Measurements from ENCODE around the gene LIMK2.
"Not testable (repeated sequence)": the region's sequence is repeated elsewhere in the genome, so short reads cannot be mapped to it uniquely, and the experiment has no call there.

LIMK2 gene

DNA sequence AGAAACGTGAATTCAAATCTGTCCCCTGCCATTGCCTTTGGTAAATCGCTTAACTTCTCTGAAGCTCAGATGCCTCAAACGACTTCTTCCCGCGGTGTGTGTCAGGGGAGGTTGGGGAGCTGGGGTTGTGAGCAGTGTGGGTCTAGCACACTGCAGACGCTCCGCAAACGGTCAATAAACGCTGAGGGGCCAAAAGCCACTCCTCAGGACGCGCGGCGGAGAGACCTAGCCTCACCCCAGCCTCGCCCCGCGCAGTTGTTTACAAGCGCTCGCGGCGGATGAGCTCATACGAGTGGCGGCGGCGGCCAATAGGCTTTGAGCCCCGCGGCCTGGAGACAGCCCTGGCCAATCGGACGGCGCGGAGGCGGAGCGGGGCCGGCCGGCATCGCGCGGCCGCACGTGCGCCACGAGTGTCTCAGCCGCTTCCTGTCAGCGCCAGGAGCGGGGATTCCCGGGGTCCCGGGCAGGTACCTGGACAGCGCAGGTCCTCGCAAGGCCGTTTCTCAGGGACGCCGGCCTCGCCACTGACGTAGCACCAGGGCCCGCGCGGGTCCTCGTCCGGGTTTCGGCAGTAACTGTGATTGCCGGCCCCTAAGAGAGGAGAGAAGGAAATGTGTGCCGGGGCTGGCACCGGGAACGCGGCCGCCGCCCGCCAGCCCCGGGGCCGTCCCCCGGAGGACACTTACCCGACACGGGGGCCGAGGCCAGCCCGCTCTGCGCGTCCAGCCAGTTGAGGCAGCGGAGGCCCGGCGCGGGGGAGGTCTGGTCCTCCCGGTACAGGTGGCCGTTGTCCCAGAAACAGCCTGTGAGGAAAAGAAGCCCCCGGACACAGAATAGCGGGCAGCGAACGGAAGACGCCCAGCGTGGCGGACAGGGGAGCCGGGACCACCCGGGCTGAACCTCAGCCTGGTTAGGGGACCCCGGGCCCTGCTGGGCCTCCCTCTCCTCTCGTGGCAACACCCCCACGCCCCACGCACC, 78.7 kb downstream of the LIMK2 start:
- peak; percentile 78 to 90 (median 87) for DNase-seq (ENCODE audit: low read depth in 3 of 3)

GRCh38 chr22:31291481-31292235, 79.6 kb downstream of the LIMK2 start:
- DNase-seq (ENCODE audit: low read depth in 3 of 3) = no peak

DNA sequence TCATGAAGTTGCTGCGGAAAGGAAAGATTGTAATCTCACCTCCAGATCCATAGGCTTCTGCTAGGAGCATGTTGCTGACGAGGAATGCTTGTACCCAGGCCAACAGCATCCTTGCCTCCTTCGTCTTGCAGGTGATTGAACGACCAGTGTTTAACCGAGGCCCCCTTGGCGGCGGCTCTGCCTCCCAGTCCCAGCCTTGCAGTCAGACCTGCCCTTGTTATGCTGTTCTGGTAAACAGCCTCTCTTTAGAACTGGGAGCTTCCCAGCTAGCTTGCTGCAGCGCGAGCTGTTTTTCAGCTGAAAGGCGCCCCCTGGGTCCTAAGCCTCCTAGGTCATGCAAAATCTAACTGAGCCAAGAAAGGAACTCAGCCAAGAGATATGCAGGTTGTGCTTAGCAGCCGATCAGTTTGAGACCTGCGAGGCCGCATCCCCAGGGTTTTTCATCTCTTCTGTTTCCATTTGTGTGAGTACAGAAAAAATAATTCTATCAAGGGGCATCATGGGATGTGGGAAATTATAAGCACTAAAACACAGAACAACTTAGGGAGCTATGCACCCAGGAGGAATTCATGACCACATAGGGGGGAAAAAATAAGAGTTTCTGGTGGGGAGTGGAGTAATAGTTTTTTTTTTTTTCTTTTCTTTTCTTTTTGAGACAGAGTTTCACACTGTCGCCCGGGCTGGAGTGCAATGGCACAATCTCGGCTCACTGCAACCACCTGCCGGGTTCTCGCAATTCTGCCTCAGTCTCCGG, 80.3 kb downstream of the LIMK2 start, which contains the start of gene PIK3IP1:
TSS of gene PIK3IP1 (minus strand) at position 253 of the 754 bp plus-strand sequence. CDS start at position 109, 144 bp downstream.
- DNase-seq (ENCODE audit: low read depth in 3 of 3) = peak; percentile 59 to 78 (median 71)

DNA sequence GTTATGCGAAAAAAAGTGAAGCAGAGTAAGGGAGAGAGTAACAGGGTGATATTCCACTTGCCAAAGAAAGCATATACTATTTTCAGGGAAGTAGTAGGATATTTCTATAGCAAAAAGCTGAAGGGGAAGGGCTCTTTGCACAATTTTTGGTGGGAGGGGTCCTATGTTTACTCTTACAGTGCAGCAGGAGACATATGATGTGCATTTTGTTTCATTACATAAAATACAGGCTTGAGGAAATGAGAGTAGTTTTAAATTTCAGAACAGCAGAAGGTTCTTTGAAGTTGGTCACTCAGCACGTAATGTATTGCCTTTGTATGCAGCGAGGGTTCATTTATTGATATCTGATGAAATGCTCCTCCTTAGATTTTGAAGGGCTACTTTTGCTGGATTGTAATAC, 83.3 kb downstream of the LIMK2 start:
- DNase-seq (ENCODE audit: low read depth in 3 of 3) = no peak

DNA sequence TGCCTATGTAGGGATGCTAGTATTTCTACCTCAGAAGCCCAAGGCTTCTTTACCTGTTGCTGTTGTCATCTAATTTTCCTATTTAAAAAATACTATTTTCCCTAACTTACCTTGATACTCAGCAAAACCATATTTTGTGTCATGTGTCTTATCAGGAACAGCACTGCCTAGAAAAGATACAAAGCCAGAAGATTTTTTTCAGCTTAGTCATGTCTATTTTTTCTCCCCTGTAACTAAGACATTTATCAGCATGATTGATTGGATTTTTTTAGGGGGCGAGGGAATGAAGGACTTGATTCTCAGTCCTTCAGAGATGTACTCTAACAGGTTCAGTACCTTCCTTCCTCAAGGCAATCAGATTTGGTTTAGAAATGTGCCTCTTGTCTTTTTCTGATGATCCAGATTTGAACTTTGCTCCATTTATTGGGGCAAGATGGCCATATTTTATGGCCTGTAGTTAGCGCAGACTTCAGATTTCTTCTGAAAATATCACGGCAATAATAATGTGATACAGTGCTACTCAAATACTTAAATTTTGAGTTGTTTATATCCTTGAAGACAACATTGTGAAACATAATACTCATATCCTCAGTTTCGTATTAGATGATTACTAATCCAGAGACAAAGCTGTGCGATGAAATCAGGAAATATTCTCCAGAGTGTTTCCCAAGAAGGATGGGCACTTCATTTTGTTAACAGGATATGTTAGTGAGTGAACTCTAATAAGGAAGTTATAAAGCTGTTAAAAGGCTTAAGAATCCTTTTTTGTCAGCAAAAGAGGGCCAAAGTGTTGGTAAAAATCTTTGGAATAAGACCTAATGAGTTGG, 83.9 kb downstream of the LIMK2 start:
- DNase-seq (ENCODE audit: low read depth in 3 of 3) = no peak

- no peak for DNase-seq (ENCODE audit: low read depth in 3 of 3)
Observed at GRCh38 chr22:31300896-31301295, 88.8 kb downstream of the LIMK2 start.

GRCh38 chr22:31302006-31302405, 89.9 kb downstream of the LIMK2 start:
- no peak for DNase-seq (ENCODE audit: low read depth in 3 of 3)

DNA sequence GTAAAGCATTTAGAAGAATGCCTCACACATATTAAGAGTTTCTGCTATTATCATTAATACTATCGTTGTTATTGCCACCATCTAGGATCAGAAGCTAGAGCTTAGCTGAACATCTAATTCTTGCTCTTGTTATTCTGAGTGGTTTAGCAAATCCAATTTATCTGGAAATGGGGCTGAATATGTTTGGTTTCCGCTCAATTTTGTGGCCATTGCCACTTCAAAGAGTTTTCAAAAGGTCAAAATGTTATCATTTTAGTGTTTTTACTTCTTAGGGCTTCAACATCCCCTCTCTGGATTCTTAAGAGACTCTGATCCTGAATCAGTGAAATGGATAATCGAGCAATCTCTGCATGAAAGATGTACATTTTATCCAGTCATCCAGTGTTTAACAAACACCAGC, 90.4 kb downstream of the LIMK2 start:
- no peak for DNase-seq (ENCODE audit: low read depth in 3 of 3)

GRCh38 chr22:31305194-31305593, 93.1 kb downstream of the LIMK2 start:
- DNase-seq (ENCODE audit: low read depth in 3 of 3) = no peak

DNA sequence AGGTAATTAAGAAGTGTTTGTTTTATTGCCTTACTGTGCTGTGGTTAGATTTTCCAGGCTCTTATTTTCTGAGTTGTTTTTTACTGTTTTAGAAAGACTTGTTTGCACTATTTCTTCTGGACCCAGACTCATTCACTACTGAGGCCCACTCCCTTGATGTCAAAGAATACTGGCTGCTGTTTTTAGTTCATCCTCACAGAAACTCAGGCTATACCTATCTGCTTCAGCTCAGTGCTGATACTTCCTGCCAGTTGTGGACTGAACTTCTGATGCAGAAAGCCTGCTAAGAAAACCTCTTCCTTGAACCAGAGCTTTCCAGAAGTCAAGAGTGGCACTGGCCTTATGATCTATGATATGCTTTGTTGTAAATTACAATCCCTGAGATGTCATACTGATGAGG, 96.1 kb downstream of the LIMK2 start:
- no peak for DNase-seq (ENCODE audit: low read depth in 3 of 3)

DNA sequence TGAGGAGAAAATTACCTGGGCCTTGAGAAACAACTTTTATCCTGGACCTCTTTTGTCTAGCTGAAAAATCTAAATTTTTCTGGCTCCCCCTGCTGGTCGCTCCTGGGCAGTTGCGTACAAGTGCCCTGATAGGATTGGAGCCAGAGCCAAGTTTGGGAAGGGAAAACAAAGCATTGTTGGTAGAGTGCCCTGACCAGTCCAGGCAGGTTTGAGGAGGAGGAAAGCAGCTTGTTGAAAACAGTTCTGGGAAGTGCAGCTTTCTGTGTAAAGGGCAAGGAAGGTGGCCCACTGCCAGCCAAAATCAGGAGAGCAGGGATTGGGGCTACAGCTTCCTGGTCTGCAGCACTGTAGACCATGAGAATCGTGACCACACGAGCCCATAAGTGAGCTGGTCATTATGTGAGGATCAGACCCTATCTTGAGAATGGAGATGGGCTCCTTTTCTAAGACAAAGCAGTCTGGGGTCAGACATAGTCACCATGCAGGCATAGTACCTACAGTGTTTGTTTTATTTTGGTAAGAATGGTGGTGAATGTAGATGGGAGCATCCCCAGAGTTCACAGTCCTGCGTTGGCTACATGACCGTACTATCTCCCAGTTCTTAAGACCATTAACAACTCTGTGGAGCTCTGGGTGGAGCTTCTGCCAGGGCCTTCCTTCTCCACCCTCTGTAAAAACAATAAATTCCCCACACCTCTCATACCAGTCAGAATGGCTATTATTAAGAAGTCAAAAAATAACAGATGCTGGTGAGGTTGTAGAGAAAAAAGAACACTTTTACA, 101.5 kb downstream of the LIMK2 start:
- DNase-seq (ENCODE audit: low read depth in 3 of 3) = peak in 2 of 3 experiments; percentile 41 to 53

DNA sequence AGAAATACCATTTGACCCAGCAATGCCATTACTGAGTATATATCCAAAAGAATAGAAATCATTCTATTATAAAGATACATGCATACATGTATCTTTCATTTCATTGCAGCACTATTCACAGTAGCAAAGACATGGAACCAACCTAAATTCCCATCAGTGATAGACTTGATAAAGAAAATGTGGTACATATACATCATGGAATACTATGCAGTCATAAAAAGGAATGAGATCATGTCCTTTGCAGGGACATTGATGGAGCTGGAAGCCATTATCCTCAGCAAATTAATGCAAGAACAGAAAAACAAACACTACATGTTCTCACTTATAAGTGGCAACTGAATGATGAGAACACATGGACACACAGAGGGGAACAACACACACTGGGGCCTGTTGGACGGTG, 102.1 kb downstream of the LIMK2 start:
- DNase-seq (ENCODE audit: low read depth in 3 of 3) = not testable (repeated sequence)

GRCh38 chr22:31321421-31321820, 109.3 kb downstream of the LIMK2 start:
- no peak for DNase-seq (ENCODE audit: low read depth in 3 of 3)

DNA sequence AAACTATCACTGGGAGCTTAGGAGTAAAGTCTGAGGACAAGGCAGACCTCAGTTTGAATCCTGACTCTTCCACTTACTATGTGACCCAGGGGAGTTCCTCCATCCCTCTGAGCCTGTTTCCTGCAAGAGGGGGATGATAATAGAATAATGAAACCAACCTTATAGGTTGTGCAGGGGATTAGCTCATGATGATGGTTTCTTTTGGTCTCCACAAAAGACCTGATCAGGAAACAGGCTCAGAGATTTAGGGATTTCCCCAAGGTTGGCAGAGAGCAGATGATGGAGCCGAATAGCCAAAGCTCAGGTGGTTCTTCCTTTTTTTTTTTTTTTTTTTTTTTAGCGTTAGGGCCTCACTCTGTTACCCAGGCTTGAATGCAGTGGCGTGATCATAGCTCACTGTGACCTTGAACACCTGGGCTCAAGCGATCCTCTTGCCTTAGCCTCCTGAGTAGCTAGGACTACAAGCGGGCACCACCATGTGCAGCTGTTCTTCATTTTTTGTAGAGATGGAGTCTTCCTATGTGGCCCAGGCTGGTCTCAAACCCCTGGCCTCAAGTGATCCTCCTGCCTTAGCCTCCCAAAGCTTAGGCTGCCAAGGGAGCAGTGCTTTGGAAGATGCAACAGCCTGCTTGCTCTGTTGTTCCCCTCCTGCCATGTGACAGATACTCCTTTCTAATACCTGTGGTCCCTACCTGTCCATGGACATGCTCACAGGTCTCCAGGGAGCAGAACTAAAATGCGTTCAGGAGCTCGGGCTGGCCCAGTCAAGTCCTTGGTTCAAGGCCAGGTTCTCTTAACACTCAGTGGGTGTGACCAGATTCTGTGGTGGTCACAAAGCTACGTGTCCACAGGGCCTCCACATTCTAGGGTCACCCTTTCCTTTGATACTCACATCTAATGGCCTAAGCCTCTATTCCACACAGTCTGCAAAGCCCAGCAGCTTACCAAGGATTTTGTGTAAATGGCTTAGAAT, 111.8 kb downstream of the LIMK2 start:
- DNase-seq (ENCODE audit: low read depth in 3 of 3) = no peak

DNA sequence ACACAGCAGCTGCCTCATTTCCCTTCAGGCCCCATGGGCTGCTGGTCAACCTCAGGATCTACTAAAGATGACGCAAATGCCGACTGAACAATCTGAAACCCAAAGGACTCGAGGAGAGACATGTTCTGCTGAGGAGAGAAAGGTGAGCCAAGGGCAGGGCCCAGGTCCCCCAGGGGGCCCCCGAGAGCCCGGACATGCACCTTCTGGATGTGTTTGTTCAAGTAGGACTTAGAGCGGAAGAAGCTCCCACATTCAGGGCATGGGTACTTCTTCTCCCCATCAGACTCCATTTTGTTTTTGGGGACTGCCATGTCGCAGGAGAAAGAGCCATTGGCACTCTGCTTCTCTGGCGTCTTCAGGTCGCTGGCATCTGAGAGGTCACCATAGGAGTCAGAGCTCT, 114.8 kb downstream of the LIMK2 start:
- no peak for DNase-seq (ENCODE audit: low read depth in 3 of 3)

DNA sequence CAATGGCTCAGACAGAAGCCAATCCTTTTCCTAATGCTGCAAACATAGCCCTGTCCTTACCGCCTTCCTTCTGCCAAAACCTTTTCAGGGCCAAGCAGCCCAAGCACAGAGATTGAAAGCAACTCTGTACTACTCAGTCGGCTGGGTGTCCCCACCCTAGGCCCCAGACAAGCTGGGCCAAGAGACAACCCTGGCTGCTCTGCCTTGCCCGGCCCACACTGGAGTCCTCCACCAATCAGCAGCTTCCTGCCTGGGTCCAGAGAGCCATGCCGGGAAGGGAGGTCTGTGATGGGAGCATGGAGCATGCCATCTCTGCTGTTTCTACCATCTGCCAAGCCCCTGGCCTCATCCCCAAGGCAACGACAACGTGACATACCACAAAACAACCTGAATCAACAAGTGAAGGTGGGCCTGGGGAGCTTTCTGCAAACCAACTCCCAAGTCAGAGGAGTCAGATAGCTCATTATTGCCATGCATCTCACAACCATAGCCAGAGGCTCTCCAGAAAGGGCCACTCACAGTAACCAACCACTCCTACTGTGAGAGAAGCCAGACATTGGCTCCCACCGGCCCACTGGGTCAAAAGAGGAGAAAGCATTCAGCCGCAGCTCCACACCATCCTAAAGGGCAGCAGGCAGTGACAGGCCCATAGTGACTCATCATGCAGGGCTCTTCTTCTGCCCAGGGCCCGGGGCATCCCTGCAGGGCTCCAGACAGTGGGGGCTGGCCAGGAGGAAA, 115.9 kb downstream of the LIMK2 start:
- DNase-seq (ENCODE audit: low read depth in 3 of 3) = no peak

DNA sequence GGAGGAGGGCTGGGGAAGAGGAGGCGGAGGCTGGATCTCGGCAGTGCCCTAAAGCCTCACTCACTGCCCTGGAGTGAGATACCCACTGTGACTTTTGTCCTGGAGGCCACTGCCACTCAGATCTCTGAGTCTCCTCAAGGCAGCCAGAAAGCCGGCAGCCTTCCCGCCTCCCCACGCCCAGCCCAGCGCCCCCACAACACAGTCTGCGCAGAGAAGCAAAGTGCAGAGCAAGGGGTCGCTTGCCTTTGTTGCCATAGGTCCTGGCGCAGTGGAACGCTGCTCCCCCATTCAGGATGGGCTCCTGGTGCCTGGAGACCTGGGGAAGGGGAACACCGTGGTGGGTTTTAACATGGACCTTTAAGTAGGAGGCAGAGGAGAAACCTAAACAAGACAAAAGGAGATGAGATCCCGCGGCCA, 116.5 kb downstream of the LIMK2 start:
- no peak for DNase-seq (ENCODE audit: low read depth in 3 of 3)

DNA sequence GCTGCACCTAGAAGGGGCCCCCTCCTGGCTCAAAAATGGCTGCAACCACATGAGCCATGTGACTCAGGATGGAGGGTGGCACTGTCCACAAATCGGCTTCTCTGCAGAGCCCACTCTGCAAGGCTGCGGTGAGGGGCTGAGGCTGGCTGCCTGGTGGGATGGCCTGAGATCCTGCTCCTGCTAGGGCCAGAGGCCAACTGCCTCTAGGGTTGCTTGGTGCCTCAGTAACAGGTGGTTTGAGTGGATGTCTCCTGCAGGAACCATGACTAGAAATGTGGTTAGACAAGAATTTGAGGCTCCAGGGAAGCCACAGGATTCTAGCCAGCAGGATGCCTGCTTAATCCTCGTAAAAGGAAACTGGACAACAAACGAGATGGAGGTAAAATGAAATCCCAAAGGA, 116.9 kb downstream of the LIMK2 start:
- DNase-seq (ENCODE audit: low read depth in 3 of 3) = no peak
